HG02981 (cell line): ENCODE results near the gene DHX9.

Source experiments
- ATAC-seq: cut with Tn5 transposase; IDR thresholded peaks from one replicate; pipeline ENCODE4 v1.9.1; 2021; ENCODE audit warnings: mild to moderate bottlenecking, moderate library complexity; ENCODE audit not compliant: unreplicated experiment

DHX9 gene

GRCh38 chr1:182835806-182836205 is 3.3 kb upstream of the DHX9 start:
- ATAC-seq: no peak

DNA sequence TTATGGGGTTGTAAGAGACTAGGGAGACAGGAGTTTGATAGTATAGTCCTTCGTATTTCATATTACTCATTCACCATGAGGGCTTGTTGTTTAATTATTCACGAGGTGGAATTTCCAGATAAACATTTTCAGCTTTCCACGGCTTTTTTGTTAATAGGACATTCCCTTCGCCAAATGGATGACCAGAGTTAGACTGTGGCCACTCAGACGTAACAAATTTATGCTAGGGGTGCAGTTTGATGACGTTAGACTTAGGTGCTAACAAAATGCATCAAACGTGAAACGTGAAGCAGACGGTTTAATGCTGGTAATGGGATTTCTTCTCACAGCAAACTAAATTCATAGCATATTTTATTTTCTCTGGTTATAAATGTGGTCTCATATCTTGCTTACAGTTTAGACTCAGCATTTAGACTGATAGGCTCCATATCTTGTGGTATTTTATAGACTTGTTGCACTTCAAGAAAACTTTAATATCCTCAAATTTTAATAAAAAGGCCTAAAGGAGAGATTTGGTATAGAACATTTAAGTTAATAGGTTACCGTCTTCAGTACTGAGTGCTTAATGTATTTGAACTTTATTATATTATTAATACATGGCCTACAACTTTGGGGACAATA is 2.3 kb downstream of the DHX9 start:
- no peak for ATAC-seq

DNA sequence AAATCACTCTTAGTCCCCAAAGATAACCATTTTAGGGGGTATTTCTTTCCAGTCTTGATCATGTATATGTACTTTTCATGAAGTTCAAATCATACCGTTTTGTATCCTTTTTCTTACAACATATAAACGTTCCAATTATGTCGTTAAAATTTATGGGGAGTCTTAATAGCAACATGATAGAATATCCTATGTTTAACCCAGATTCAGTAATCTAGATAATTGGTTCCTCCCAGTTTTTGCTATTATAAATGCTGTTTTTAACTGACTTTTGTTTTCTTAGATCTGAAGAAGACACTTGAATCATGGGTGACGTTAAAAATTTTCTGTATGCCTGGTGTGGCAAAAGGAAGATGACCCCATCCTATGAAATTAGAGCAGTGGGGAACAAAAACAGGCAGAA is 3.1 kb downstream of the DHX9 start:
- no peak for ATAC-seq

DNA sequence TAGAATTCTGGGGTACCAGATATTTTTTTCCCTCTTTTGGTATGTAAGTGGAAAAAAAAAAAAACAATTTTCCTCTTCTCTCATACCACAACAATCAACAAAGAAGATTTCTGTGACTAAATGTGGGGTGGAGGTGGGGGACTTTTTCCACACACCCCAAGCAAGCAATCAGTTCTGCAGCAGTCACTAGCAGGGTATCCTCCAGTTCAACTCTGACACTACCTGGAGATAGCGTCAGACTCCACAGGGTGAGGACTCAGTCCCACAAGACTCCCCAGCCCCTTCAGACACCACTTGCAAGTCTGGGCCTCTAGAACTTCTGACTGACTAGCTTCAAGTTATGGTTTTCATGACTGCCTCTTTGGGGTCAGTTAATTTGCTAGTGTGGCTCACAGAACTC is 6.2 kb downstream of the DHX9 start:
- no peak for ATAC-seq

- ATAC-seq: no peak
These were observed 6.7 kb downstream of the DHX9 start for GRCh38 chr1:182845894-182846293.

GRCh38 chr1:182847105-182847504 is 8.0 kb downstream of the DHX9 start:
- ATAC-seq: no peak

DNA sequence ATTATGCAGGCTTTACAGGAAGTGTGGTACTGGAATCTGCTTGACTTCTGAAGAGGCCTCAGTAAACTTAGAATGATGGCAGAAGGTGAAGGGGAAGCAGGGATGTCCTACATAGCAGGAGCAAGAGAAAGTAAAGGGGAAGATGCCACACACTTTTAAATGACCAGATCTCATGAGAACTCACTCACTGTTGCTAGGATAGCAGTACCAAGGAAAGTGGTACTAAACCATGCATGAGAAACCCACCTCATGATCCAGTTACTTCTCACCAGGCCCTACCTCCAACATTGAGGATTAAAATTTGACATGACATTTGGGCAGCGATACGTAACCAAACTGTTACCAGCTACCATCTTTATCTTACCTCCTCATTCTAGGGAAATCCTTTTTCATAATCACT is 9.6 kb downstream of the DHX9 start:
- ATAC-seq: no peak

GRCh38 chr1:182850319-182850718 is 11.2 kb downstream of the DHX9 start:
- ATAC-seq: no peak

GRCh38 chr1:182851825-182852224 is 12.7 kb downstream of the DHX9 start:
- ATAC-seq: no peak

DNA sequence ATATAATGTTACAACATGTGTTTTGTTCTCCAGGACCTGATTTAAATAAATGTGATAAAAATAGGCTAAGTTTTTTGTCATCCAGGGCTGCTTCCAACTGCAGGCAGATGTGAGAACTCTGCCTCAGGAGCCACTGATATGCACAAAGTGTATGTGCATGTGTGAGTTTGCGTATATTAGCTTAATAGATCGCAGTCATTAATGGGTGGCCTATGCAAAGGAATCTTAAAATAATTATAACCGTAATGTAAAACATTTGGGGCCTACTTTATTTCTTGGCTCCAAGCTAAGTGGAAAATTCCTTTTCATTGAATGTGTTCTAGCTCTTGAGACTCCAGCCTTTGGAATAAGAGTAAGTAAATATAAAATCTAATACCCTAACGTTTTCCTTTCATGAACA is 16.8 kb downstream of the DHX9 start:
- ATAC-seq: no peak

- no peak for ATAC-seq
These were observed 18.1 kb downstream of the DHX9 start for GRCh38 chr1:182857212-182857611.

DNA sequence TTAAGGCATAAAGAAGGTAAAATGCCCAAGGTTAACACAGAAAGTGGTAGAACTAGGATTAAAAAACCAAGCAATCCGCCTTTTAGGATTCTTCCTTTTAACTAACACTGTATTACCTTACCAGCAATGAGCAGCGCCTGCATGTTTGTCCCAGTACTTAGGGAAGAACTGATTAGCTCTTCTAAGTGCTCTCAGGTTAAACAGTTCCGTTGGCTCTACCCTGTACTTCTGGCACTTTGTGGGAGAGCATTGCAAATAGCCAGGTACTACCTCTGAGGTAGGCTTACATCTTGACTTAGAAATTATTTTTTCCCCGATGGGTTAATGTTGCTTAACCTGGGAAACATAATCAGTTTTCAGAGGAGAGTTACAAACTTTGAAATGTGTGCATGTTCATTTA is 21.5 kb downstream of the DHX9 start:
- no peak for ATAC-seq

DNA sequence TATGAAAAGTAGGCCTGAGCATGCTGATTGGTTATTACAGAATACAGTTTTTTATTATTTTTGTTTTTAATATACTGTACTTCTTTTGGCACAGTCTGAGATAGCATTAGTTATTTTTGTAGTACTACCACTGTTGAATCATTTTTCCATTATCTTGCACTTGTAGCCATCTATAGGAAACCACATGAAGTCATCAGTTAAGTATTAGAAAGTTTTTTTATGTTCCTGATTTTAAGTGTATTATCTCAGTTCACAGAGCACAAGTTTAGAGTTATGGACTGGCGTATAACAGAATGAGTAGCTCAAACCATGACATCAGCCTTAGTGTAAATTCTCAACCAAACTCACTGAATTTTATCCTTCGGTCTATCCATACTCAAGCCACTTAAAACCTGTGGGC is 22.8 kb downstream of the DHX9 start:
- ATAC-seq: no peak

DNA sequence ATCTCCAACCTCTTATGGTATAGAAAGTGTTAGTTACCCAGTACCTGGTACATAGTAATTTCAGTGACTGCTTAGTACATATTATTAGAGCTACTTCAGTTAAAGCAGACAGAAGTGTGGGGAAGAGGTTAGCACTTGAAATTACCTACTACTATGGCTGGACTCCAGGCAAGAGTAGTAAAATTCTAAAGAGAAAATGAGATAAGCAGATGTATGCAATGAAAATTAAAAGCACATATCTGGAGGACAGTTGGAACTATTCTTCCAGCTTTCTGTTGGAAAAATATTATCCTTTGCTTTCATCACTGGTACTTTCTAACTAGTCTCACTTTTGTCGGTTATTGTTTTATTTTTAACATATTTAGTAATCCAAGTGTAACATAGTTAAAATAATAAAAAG is 23.7 kb downstream of the DHX9 start:
- ATAC-seq: no peak

DNA sequence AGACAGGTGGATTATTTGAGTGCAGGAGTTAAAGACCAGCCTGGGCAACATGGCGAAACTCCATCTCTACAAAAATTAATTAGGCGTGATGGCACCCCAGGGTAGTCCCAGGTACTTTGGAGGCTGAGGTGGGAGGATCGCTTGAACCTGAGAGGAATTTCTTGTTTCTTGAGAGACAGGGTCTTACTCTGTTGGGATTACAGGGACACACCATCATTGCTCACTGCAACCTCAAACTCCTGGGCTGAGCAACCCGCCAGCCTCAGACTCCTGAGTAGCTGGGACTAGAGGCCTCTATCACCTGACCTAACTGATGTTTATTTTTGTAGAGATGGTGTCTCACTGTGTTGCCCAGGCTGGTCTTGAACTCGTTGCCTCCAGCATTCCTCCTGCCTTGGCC is 24.8 kb downstream of the DHX9 start:
- ATAC-seq: no peak

- no peak for ATAC-seq
These were observed 28.7 kb downstream of the DHX9 start for GRCh38 chr1:182867861-182868260.

DNA sequence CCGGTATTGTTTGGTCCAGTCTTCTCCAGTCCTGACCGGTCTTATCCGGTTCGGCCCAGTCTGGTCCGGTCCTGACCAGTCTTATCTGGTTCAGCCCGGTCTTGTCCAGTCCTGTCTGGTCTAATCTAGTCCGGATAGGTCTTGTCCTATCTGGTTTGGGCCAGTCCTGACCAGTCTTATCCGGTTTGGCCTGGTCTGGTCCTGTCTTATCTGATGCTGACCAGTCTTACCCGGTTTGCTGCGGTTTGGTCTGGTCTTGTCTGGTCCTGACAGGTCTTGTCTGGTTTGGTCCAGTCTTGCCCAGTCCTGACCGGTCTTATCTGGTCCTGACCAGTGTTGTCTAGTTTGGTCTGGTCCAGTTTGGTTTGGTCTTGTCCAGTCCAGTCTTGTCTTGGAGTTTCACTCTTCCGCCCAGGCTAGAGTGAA is 30.1 kb downstream of the DHX9 start:
- ATAC-seq: no peak

DNA sequence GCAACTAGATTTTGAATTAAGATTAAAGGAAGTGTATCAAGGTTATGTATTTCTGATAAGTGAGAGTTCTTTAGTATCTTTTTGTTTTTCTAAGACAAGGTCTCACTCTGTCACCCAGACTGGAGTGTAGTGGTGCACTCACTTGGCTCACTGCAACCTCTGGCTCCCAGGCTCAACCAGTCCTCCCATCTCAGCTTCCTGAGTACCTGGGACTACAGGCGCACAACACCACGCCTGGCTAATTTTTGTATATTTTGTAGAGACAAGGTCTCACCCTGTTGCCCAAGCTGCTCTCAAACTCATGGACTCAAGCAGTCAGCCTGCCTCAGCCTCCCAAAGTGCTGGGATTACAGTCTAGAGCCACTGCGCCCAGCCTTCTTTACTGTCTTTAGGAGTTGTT is 33.7 kb downstream of the DHX9 start:
- ATAC-seq: no peak

DNA sequence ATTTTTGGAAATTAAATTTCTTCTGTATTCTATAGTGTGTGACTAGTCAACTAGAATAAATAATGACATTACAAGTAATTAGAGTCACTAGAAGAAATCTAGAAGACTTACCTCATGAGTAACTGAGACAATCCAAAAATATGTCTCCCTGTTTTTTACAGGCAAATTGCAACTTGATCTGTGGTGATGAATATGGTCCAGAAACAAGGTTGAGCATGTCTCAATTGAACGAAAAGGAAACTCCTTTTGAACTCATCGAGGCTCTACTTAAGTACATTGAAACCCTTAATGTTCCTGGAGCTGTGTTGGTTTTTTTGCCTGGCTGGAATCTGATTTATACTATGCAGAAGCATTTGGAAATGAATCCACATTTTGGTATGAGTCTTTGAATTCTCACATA is 36.7 kb downstream of the DHX9 start:
- ATAC-seq: no peak

GRCh38 chr1:182877331-182877730 is 38.2 kb downstream of the DHX9 start:
- no peak for ATAC-seq

DNA sequence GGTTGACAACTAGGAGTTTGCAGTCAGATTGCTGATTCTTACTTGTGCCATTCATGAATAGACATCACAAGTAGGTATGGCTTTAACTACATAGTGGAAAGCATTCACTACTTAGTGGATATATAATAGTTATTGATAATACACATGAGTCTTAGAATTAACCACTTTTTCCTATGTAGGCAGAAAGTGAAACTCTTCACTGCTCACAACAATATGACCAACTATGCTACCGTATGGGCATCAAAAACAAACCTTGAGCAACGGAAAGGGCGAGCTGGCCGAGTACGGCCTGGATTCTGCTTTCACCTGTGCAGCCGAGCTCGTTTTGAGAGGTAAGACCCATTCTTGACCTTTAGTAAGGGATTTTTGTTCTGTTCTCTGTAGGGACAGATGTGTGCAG is 38.7 kb downstream of the DHX9 start:
- ATAC-seq: no peak

DNA sequence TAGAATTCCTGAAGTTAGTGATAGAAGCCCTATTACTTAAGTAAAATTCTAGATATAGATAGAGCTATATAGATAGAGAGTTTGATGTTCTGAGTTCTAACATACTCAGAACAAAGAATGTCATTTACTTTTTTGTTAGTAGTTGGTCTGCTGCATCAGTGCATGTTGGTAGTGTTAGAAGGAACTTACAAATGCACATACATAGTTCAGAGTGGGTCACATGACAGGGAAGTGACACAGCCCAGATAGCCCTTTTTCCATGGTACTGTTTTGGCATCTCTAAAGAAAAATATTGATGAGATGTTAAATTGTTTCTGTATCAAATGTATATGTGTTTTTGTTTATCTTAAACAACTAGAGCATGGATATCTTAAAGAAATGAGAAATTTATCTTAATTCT is 45.7 kb downstream of the DHX9 start:
- no peak for ATAC-seq

- no peak for ATAC-seq
These were observed 46.4 kb downstream of the DHX9 start for GRCh38 chr1:182885591-182885990.

- ATAC-seq: no peak
These were observed 47.8 kb downstream of the DHX9 start for GRCh38 chr1:182886985-182887384.
